WTC11 (cell line): ENCODE results near the gene PACSIN3. TPM values are rescaled to one million over a fixed set of nuclear protein-coding genes. Genes with fewer than 3 reads are reported as not detected.

Experiments
- ATAC-seq: fragments of 200-7000 bp; cut with Tn5 transposase; 2 replicates; pipeline ENCODE4 v1.10.0; 2021; ENCODE audit warnings: mild to moderate bottlenecking, moderate library complexity
- Bru-seq: library from RNA; stranded (reverse); fragments of 400-500 nt; gene quantifications from one replicate; lab custom pipeline; 2021; lab: Mats Ljungman, UMichigan
- CTCF ChIA-PET: fragments of 300-600 bp; sonication (Branson Sonifier 250); formaldehyde crosslinking; loops from one replicate; lab custom pipeline; 2021; ENCODE audit warnings: antibody characterized with exemption; lab: Charles Lee
- POLR2A ChIA-PET: fragments of 350-600 bp; sonication (Branson Sonifier 250); formaldehyde crosslinking; loops from one replicate; lab custom pipeline; 2021; ENCODE audit warnings: antibody characterized with exemption; lab: Charles Lee
- DNase-seq: peaks from one replicate; pipeline ENCODE4 v3.0.0; 2021; ENCODE audit warnings: low spot score
- H3K27ac Mint-ChIP-seq: 2 replicates; pipeline ENCODE4 v1.8.0; 2021; ENCODE audit warnings: mixed read lengths
- H3K27me3 Mint-ChIP-seq: 2 replicates; pipeline ENCODE4 v1.8.0; 2021; ENCODE audit warnings: low read depth, mild to moderate bottlenecking, moderate library complexity, mixed read lengths
- H3K36me3 Mint-ChIP-seq: 2 replicates; pipeline ENCODE4 v1.8.0; 2021; ENCODE audit warnings: mixed read lengths
- H3K4me1 Mint-ChIP-seq: 2 replicates; pipeline ENCODE4 v1.8.0; 2022; ENCODE audit warnings: mixed read lengths
- H3K4me3 Mint-ChIP-seq: 2 replicates; pipeline ENCODE4 v1.8.0; 2021; ENCODE audit warnings: mild to moderate bottlenecking, moderate library complexity, mixed read lengths
- H3K9me3 Mint-ChIP-seq: 2 replicates; pipeline ENCODE4 v1.8.0; 2021; ENCODE audit warnings: mixed read lengths
- CBFB ChIP-seq: sonication (generic); formaldehyde crosslinking; IDR thresholded peaks from 2 replicates; pipeline ENCODE4 v1.8.1; 2022; ENCODE audit warnings: mild to moderate bottlenecking, low read depth, missing genetic modification reagents
- EMX1 ChIP-seq: fragments of 250-450 bp; sonication (Bioruptor Pico); IDR thresholded peaks from 2 replicates; pipeline ENCODE4 v1.8.0; 2021; ENCODE audit warnings: mild to moderate bottlenecking
- ETV6 ChIP-seq: sonication (generic); formaldehyde crosslinking; IDR thresholded peaks from 2 replicates; pipeline ENCODE4 v1.8.1; 2022; ENCODE audit warnings: mild to moderate bottlenecking, missing genetic modification reagents
- FOXJ3 ChIP-seq: sonication (generic); formaldehyde crosslinking; IDR thresholded peaks from 2 replicates; pipeline ENCODE4 v1.9.0; 2021; ENCODE audit warnings: missing genetic modification reagents, mild to moderate bottlenecking, borderline replicate concordance
- GTF2I ChIP-seq: fragments of 250-450 bp; sonication (Bioruptor Pico); conservative IDR thresholded peaks from 2 replicates; pipeline ENCODE4 v1.4.0; 2021; ENCODE audit warnings: mild to moderate bottlenecking
- IRF2 ChIP-seq: sonication (generic); formaldehyde crosslinking; IDR thresholded peaks from 2 replicates; pipeline ENCODE4 v1.8.0; 2022; ENCODE audit warnings: low read depth, missing genetic modification reagents, borderline replicate concordance
- KAT7 ChIP-seq: sonication (generic); formaldehyde crosslinking; IDR thresholded peaks from 2 replicates; pipeline ENCODE4 v1.8.1; 2023; ENCODE audit warnings: missing genetic modification reagents, mild to moderate bottlenecking, borderline replicate concordance
- MXD4 ChIP-seq: fragments of 250-450 bp; sonication (Bioruptor Pico); IDR thresholded peaks from 2 replicates; pipeline ENCODE4 v1.8.0; 2021; ENCODE audit warnings: mild to moderate bottlenecking, moderate library complexity, borderline replicate concordance
- MYBL2 ChIP-seq: sonication (generic); formaldehyde crosslinking; IDR thresholded peaks from 2 replicates; pipeline ENCODE4 v1.8.1; 2023; ENCODE audit warnings: mild to moderate bottlenecking, moderate library complexity, missing genetic modification reagents
- NR2C2 ChIP-seq: sonication (generic); formaldehyde crosslinking; IDR thresholded peaks from 2 replicates; pipeline ENCODE4 v1.8.0; 2022; ENCODE audit warnings: mild to moderate bottlenecking, missing genetic modification reagents
- NR3C1 ChIP-seq: sonication (generic); formaldehyde crosslinking; conservative IDR thresholded peaks from 2 replicates; pipeline ENCODE4 v1.8.1; 2023; ENCODE audit warnings: low read depth, mild to moderate bottlenecking, missing genetic modification reagents
- SMAD4 ChIP-seq: sonication (generic); formaldehyde crosslinking; IDR thresholded peaks from 2 replicates; pipeline ENCODE4 v1.8.0; 2022; ENCODE audit warnings: mild to moderate bottlenecking, missing genetic modification reagents
- TEAD1 ChIP-seq: sonication (generic); formaldehyde crosslinking; IDR thresholded peaks from 2 replicates; pipeline ENCODE4 v1.8.0; 2022; ENCODE audit warnings: mild to moderate bottlenecking, missing genetic modification reagents
- ZBTB21 ChIP-seq: sonication (generic); formaldehyde crosslinking; IDR thresholded peaks from 2 replicates; pipeline ENCODE4 v1.8.1; 2023; ENCODE audit warnings: mild to moderate bottlenecking, missing genetic modification reagents, borderline replicate concordance
- ZNF138 ChIP-seq: sonication (generic); formaldehyde crosslinking; conservative IDR thresholded peaks from 2 replicates; pipeline ENCODE4 v1.8.1; 2022; ENCODE audit warnings: mild to moderate bottlenecking, moderate library complexity, missing genetic modification reagents
- ZNF671 ChIP-seq: fragments of 250-450 bp; sonication (Bioruptor Pico); IDR thresholded peaks from 2 replicates; pipeline ENCODE4 v1.8.0; 2021; ENCODE audit warnings: mild to moderate bottlenecking
- long read RNA-seq, 3 experiments: library from RNA in 1 of 3; library from capped mRNA in 1 of 3; library from polyadenylated mRNA in 1 of 3; unstranded in 2 of 3; stranded (forward) in 1 of 3; transcript quantifications; one replicate each; pipeline ENCODE4 v2.0.0, GENCODE V29; 2021
- total RNA-seq: library from RNA; stranded (reverse); gene quantifications from 3 replicates; pipeline ENCODE4 v1.2.3, GENCODE V29; 2021
- TF ChIP-seq, protein P1 (sequence below): sonication (generic); formaldehyde crosslinking; IDR thresholded peaks from 2 replicates; pipeline ENCODE4 v1.8.1; 2023; ENCODE audit warnings: mild to moderate bottlenecking, missing genetic modification reagents
- TF ChIP-seq, protein P2 (sequence below): fragments of 250-450 bp; sonication (Bioruptor Pico); IDR thresholded peaks from 2 replicates; pipeline ENCODE4 v1.9.0; 2021; ENCODE audit warnings: mild to moderate bottlenecking
- TF ChIP-seq, protein P3 (sequence below): sonication (generic); formaldehyde crosslinking; IDR thresholded peaks from 2 replicates; pipeline ENCODE4 v1.8.1; 2023; ENCODE audit warnings: mild to moderate bottlenecking, moderate library complexity, missing genetic modification reagents
- TF ChIP-seq, protein P4 (sequence below): sonication (generic); formaldehyde crosslinking; IDR thresholded peaks from 2 replicates; pipeline ENCODE4 v1.8.0; 2022; ENCODE audit warnings: mild to moderate bottlenecking, missing genetic modification reagents

Gene PACSIN3
- total RNA-seq (74.5 to 77.1 TPM (median 76.8 TPM) in 3 replicates), Bru-seq, nascent RNA (percentile 67 among the genes with signal in this experiment)
- long read RNA-seq, experiment 1, transcript PACSIN3-201 (11 exons, 1,843 nt): major isoform, 181 of 209 reads
- long read RNA-seq, experiment 1, partial matches to known transcripts: 1 of 209 reads
- long read RNA-seq, experiment 1, other reads (novel, unspliced or antisense): 27 of 209 reads
- long read RNA-seq, experiment 2, partial matches to known transcripts: 26 of 73 reads
- long read RNA-seq, experiment 2, other reads (novel, unspliced or antisense): 45 of 73 reads
- long read RNA-seq, experiment 3, transcript PACSIN3-201 (11 exons, 1,843 nt): major isoform, 37 of 59 reads
- long read RNA-seq, experiment 3, partial matches to known transcripts: 13 of 59 reads
- long read RNA-seq, experiment 3, other reads (novel, unspliced or antisense): 9 of 59 reads

DNA sequence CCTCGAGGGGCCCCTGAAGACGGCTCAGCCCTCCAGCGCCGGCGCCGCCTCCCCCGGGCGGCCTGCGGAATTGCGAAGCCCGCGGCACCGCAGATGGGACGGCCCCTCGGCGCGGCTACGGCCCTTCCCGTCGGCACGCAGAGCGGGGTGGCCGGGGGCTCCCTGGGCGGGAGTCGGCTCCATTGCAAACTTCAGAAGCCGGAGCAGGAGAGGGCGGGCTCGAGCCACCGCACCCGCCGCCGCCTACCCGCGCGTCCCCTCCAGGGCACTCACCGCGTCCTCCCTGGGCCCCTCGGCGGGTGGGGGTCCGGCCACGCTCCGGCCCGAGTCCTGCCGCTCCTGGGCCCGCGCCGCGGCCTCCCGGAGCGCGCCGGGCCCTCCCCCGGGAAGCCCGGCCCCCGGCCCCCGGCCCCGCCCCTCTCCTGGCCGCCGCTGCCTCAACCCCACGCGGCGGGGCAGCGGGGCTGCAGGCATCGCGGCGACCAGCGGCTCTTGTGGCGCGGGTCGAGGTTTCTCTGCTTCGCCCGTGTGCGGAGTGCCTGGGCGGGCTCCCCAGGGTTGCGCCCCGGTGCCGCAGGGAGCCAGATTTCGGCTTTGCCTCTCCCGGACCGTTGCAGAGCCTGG, at the start of gene PACSIN3:
Gene PACSIN3 (minus strand): TSS at position 359 of the 624 bp plus-strand sequence. CDS start 3,707 bp downstream, outside the sequence.
- ChIA-PET CTCF (interaction anchor here (1.0 to 4.9 kb wide), 15 partner anchors 8 to 803 kb away, joined by 3 to 101 read pairs (median 11); partner anchors contain the start of genes ACP2, DDB2 and NR1H3), POLR2A (interaction anchor here (0.5 to 5.1 kb wide), 13 partner anchors 8 to 274 kb away, joined by 3 to 114 read pairs (median 6); partner anchors contain the start of genes ACP2, DDB2 and NR1H3)
- Mint-ChIP-seq H3K4me3 (peak within 1 kb of the TSS; percentile 81), H3K9me3 (no peaks in the 10 kb centered on the region), H3K27me3 (peaks cover 9% of the 10 kb centered on the region), H3K4me1 (peaks cover 19% of the 10 kb centered on the region), H3K27ac (peak within 1 kb of the TSS; percentile 86), H3K36me3 (peaks cover 3% of the 10 kb centered on the region; the same call in 1 of the 2 replicates)
- DNase-seq: peak; percentile 69
- ATAC-seq: peak; percentile 8
- no peak for TF ChIP-seq ZNF671 (CRISPR knock-in tag)
- TF ChIP-seq ZBTB21 (CRISPR knock-in tag): peak; percentile 37; the same call in 1 of the 2 replicates

DNA sequence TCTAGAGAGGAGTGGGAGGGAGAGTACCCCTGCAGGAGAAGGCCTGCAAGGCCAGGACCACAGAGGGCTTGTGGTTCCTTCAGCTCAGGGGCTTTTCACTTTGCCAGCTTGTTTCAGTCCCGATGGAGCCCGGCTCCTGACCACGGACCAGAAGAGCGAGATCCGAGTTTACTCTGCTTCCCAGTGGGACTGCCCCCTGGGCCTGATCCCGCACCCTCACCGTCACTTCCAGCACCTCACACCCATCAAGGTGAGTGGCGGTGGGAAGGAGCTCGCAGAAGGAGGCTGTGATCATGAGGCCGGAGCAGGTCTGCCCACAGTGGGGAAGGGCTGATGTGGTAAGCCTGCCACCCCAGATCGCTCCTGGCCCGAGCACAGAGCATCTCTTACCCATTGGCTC, 48.9 kb upstream of the PACSIN3 start:
- TF ChIP-seq ETV6 (no peak), GTF2I (no peak), MYBL2 (no peak), EMX1 (no peak), KAT7 (CRISPR knock-in tag) (no peak), ZBTB21 (CRISPR knock-in tag) (no peak), MXD4 (CRISPR knock-in tag) (no peak), TEAD1 (CRISPR knock-in tag) (no peak), NR2C2 (no peak), FOXJ3 (no peak), SMAD4 (no peak), NR3C1 (CRISPR knock-in tag) (no peak), ZNF138 (CRISPR knock-in tag) (no peak), IRF2 (no peak)
- TF ChIP-seq, protein P1, sequence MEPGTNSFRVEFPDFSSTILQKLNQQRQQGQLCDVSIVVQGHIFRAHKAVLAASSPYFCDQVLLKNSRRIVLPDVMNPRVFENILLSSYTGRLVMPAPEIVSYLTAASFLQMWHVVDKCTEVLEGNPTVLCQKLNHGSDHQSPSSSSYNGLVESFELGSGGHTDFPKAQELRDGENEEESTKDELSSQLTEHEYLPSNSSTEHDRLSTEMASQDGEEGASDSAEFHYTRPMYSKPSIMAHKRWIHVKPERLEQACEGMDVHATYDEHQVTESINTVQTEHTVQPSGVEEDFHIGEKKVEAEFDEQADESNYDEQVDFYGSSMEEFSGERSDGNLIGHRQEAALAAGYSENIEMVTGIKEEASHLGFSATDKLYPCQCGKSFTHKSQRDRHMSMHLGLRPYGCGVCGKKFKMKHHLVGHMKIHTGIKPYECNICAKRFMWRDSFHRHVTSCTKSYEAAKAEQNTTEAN (CRISPR knock-in tag): no peak
- TF ChIP-seq, protein P2, sequence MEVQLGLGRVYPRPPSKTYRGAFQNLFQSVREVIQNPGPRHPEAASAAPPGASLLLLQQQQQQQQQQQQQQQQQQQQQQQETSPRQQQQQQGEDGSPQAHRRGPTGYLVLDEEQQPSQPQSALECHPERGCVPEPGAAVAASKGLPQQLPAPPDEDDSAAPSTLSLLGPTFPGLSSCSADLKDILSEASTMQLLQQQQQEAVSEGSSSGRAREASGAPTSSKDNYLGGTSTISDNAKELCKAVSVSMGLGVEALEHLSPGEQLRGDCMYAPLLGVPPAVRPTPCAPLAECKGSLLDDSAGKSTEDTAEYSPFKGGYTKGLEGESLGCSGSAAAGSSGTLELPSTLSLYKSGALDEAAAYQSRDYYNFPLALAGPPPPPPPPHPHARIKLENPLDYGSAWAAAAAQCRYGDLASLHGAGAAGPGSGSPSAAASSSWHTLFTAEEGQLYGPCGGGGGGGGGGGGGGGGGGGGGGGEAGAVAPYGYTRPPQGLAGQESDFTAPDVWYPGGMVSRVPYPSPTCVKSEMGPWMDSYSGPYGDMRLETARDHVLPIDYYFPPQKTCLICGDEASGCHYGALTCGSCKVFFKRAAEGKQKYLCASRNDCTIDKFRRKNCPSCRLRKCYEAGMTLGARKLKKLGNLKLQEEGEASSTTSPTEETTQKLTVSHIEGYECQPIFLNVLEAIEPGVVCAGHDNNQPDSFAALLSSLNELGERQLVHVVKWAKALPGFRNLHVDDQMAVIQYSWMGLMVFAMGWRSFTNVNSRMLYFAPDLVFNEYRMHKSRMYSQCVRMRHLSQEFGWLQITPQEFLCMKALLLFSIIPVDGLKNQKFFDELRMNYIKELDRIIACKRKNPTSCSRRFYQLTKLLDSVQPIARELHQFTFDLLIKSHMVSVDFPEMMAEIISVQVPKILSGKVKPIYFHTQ: no peak
- no peak overlapping the region for H3K27ac Mint-ChIP-seq
- POLR2A ChIA-PET: interaction anchor here (2.4 to 2.5 kb wide), 2 partner anchors 14 to 50 kb away, joined by 12 to 17 read pairs; partner anchors contain the start of gene ACP2
- peaks cover 57% of the 10 kb centered on the region for H3K36me3 Mint-ChIP-seq
- no peak for DNase-seq
- no peak for ATAC-seq
- no peak overlapping the region for H3K4me3 Mint-ChIP-seq
- CTCF ChIA-PET: interaction anchor here (0.6 to 7.2 kb wide), 8 partner anchors 13 to 120 kb away, joined by 3 to 84 read pairs (median 6); partner anchors contain the start of genes ACP2, NR1H3 and PACSIN3
- H3K9me3 Mint-ChIP-seq: no peaks in the 10 kb centered on the region
- no peaks in the 10 kb centered on the region for H3K27me3 Mint-ChIP-seq
- H3K4me1 Mint-ChIP-seq: peaks cover 3% of the 10 kb centered on the region; the same call in 1 of the 2 replicates

DNA sequence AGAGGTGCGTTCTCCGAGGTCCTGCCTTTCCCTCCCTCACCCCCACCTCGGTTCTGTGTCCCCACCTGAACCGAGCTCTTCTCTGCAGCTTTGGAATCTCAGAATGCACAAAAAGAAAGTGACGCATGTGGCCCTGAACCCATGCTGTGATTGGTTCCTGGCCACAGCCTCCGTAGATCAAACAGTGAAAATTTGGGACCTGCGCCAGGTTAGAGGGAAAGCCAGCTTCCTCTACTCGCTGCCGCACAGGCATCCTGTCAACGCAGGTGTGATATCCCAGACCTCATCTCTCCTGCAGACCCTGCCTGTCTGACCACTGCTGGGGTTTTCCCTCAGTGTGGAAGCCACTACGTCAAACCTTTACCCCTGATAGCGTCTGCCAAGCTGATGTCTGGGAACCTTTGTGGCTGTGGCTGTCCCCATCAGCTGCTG, 48.5 kb upstream of the PACSIN3 start:
- Mint-ChIP-seq H3K27me3 (no peaks in the 10 kb centered on the region), H3K27ac (peak overlapping the region; percentile 75; the same call in 1 of the 2 replicates), H3K4me1 (peaks cover 3% of the 10 kb centered on the region; the same call in 1 of the 2 replicates), H3K36me3 (peaks cover 54% of the 10 kb centered on the region), H3K9me3 (no peaks in the 10 kb centered on the region), H3K4me3 (no peak overlapping the region)
- ATAC-seq: no peak
- no peak for DNase-seq
- POLR2A ChIA-PET: interaction anchor here (1.4 to 2.5 kb wide), 3 partner anchors 14 to 50 kb away, joined by 4 to 17 read pairs (median 12); partner anchors contain the start of gene ACP2
- CTCF ChIA-PET: interaction anchor here (0.6 to 7.2 kb wide), 8 partner anchors 13 to 96 kb away, joined by 3 to 84 read pairs (median 4); partner anchors contain the start of genes ACP2, NR1H3 and PACSIN3
- TF ChIP-seq, protein P3, sequence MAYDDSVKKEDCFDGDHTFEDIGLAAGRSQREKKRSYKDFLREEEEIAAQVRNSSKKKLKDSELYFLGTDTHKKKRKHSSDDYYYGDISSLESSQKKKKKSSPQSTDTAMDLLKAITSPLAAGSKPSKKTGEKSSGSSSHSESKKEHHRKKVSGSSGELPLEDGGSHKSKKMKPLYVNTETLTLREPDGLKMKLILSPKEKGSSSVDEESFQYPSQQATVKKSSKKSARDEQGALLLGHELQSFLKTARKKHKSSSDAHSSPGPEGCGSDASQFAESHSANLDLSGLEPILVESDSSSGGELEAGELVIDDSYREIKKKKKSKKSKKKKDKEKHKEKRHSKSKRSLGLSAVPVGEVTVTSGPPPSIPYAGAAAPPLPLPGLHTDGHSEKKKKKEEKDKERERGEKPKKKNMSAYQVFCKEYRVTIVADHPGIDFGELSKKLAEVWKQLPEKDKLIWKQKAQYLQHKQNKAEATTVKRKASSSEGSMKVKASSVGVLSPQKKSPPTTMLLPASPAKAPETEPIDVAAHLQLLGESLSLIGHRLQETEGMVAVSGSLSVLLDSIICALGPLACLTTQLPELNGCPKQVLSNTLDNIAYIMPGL: no peak
- TF ChIP-seq, protein P4, sequence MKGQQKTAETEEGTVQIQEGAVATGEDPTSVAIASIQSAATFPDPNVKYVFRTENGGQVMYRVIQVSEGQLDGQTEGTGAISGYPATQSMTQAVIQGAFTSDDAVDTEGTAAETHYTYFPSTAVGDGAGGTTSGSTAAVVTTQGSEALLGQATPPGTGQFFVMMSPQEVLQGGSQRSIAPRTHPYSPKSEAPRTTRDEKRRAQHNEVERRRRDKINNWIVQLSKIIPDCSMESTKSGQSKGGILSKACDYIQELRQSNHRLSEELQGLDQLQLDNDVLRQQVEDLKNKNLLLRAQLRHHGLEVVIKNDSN (CRISPR knock-in tag): 0 out of 2 replicates have a peak, but pooled peaks have one; percentile 20
- TF ChIP-seq CBFB: no peak
